Gastroesophageal sphincter (tissue), 3 donors: ENCODE results near the gene DBN1.

Source experiments
- CTCF ChIP-seq, 4 experiments: fragments of 200-600 bp in 2 of 4; fragments of 450-650 bp in 2 of 4; sonication (generic) in 1 of 4; IDR thresholded peaks; one replicate each; pipeline ENCODE4 v1.5.1; 2017 to 2019; ENCODE audit warnings: antibody characterized with exemption in 4 of 4, mild to moderate bottlenecking in 2 of 4, moderate library complexity in 2 of 4
- POLR2A ChIP-seq, 2 donors: fragments of 450-650 bp; IDR thresholded peaks; one replicate each; pipeline ENCODE4 v1.6.1; 2017; ENCODE audit warnings: antibody characterized with exemption in 2 of 2, mild to moderate bottlenecking in 2 of 2, moderate library complexity in 1 of 2
- POLR2AphosphoS5 ChIP-seq: sonication (generic); formaldehyde crosslinking; IDR thresholded peaks from one replicate; pipeline ENCODE4 v1.6.1; 2017; ENCODE audit warnings: antibody characterized with exemption

GRCh38 chr5:177491983-177492746 lies 18.7 kb upstream of the DBN1 start:
- TF ChIP-seq CTCF (IDR thresholded peaks at IDR 0.05) = no peak
- peak; percentile 4 for TF ChIP-seq POLR2AphosphoS5
- TF ChIP-seq POLR2A (IDR thresholded peaks at IDR 0.05) = no peak
